ENCODE results near the gene PDZD4.

PDZD4 gene

GRCh38 chrX:153814591-153815315 is 15.6 kb downstream of the PDZD4 start:
- DNase-seq (ENCODE audit: low read depth in 2 of 2, low spot score in 1 of 2), result no peak

- no peak for DNase-seq (ENCODE audit: low read depth in 2 of 2, low spot score in 1 of 2)
Measured at GRCh38 chrX:153813161-153813560, 17.2 kb downstream of the PDZD4 start.

GRCh38 chrX:153812220-153812619 is 18.1 kb downstream of the PDZD4 start:
- no peak for DNase-seq (ENCODE audit: low read depth in 2 of 2, low spot score in 1 of 2)

DNA sequence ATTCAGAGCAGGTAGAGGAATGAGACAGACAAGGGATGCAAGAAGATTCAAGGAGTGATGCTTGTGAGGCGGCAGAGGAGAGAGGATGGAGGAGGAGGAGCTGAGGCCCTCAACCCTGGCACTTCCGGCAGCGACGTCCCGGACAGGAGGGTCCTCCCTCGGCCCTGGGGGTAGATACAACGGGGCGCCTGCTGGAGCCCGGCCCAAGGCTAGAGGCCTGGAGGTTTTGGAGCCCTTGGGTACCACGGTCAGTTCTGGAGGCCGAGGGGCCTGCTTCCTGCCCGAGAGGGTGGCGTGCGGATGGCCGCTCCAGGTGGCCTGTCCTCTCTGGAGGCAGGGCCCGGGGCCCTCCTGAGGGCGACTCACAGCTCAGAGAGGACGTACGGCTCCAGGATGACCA is 22.4 kb downstream of the PDZD4 start:
- DNase-seq (ENCODE audit: low read depth in 2 of 2, low spot score in 1 of 2), result no peak

- no peak for DNase-seq (ENCODE audit: low read depth in 2 of 2, low spot score in 1 of 2)
Measured at GRCh38 chrX:153806999-153807575, 23.3 kb downstream of the PDZD4 start.

GRCh38 chrX:153805436-153805835 is 24.9 kb downstream of the PDZD4 start:
- DNase-seq (ENCODE audit: low read depth in 2 of 2, low spot score in 1 of 2), result no peak

DNA sequence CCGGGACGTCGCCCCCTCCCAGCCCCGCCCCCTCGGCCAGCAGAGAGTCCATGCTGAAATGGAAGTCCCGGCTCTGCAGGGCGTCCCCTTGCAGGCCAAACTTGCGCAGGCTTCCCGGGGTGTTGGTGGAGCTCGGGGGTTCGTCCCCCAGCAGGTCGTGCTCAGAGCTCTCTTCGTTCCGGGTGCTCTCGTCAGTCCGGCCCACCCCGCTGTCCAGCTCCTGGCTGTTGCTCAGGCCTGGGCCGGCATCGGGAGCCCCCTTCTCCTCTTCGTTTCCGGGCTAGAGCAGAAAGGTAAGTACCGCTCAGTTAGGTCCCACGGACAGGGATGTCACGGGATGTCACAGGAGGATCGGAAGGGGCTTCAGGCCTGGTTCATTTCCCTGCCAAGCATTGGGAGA is 25.7 kb downstream of the PDZD4 start:
- DNase-seq (ENCODE audit: low read depth in 2 of 2, low spot score in 1 of 2), result no peak

DNA sequence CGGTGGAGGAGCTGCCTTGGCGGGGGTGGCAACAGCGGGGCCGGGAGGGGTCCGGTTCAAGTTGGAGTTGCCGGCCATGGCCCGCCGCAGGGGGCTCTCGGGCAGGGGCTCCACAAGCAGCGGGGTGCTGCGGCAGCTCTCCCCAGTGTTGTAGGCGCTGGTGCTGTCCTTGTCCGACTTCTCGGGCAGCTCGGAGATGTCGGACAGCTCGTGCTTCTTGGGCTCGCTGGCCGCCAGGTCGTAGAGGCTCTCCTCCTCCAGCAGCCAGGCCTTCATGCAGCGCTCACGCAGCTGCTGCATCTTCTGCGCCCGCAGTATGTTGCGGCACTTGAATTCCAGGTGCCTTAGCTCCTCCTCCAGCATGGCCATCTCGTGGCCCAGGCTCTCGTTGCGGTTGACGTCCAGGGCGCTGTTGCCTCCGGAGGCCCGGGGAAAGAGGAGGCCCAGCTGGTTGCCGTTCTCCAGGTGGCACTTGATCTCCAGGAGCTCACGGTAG is 26.2 kb downstream of the PDZD4 start:
- no peak for DNase-seq (ENCODE audit: low read depth in 2 of 2, low spot score in 1 of 2)

DNA sequence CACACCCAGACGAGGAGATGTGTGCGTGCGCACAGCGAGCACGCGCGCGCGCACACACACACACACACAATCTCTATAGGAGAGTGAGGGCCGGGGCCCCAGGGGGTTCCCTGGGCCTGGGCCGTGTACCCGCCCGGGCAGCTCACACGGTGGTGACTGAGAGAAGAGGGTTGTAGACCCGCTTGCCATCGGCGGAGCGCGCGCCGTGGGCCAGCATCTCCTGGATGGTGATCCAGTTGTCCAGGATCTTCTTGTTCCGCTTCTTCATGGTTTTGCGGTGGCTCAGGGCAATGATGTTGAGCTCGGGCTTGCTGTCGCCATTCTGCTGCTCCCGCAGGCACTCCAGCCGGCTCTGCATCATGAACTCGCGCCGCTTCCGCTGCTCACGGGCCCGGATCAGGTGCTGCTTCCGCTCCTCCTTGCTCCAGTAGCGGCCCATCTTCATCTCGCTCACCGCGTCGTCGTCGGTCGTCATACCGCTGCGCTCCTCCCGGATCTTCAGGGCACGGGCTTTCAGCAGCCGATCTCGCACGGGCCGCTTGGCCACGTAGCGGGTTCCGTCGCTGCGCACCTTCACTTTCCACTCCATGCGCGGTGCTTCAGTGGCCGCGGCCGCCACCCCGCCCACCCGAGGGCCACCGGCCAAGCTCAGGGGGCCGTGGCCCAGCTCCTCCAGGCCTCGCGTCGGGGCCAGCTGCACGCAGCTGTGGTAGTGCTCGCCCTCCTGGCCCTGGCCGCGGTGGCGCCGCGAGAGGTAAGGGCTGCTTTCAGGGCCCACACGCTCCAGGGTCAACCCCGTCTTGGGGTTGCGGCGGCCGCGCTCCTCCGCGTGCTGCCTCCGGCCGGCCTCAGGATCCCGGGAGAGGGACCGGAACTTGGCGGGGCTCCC is 26.9 kb downstream of the PDZD4 start:
- DNase-seq (ENCODE audit: low read depth in 2 of 2, low spot score in 1 of 2), result no peak

- DNase-seq (ENCODE audit: low read depth in 2 of 2, low spot score in 1 of 2), result no peak
Measured at GRCh38 chrX:153802513-153803045, 27.8 kb downstream of the PDZD4 start.

- no peak for DNase-seq (ENCODE audit: low read depth in 2 of 2, low spot score in 1 of 2)
Measured at GRCh38 chrX:153801669-153802068, 28.7 kb downstream of the PDZD4 start.

DNA sequence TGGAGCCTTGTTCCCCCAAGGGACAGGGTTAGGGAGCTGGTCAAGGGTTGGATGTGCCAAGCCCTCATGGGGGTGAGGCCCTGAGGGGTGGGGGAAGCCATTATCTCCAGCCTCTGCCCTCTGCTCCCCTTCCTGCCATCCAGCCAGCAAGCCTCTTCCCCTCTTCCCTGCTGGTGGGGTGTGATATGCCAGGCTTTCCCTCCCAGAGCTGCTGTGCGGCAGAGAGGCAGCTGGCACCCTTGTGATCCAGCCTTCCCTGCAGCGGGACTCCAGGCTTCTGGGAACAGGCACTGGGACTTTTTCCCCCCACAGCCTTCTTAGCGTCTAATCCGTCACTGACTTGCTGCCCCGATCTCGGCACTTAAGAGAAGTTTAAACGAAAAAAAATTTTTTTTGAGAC is 29.6 kb downstream of the PDZD4 start:
- DNase-seq (ENCODE audit: low read depth in 2 of 2, low spot score in 1 of 2), result no peak

DNA sequence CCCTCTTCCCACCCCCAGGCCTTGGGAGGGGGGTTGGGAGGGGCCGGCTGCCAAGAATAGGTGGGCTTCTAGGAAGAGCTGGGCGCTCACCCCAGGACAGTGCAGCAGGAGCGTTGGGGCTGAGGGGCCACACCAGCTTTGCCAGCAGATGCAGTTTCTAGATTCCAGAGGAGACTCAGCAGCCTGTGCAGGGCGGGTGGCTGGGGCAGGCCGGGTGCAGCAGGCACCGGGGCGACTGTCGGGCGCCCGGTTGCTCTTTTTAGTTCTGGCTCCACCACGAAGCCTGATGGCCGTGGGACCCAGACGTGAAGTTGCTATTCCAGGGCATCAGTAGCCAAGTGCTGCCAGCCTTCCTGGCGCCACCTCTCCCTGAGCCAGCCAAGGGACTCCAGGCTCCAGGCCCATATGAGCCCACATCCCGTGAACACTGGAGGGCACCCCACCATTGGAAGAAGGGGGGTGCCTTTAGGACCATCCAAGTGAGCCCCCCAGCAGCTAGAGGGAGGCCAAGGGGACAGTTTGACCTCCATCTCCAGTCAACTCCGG is 30.1 kb downstream of the PDZD4 start:
- no peak for DNase-seq (ENCODE audit: low read depth in 2 of 2, low spot score in 1 of 2)

DNA sequence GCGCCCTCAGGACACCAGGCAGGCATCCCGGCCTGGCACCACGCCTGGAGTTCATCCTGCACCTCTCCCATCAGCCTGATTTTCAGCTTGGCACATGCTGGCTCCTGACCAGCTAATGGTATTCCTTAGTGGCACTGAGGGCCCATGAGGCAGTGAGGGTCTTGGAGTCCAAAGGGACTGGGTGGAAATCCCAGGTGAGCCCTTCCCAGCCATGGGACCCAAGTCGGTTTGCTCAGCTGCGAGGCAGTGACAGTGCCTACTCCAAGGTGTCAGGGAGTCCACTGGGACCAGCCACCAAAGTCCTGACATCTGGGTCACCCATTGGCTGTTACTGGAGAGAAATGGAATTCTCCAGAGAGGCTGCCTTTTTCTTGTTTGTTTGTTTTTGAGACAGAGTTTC is 31.0 kb downstream of the PDZD4 start:
- no peak for DNase-seq (ENCODE audit: low read depth in 2 of 2, low spot score in 1 of 2)

DNA sequence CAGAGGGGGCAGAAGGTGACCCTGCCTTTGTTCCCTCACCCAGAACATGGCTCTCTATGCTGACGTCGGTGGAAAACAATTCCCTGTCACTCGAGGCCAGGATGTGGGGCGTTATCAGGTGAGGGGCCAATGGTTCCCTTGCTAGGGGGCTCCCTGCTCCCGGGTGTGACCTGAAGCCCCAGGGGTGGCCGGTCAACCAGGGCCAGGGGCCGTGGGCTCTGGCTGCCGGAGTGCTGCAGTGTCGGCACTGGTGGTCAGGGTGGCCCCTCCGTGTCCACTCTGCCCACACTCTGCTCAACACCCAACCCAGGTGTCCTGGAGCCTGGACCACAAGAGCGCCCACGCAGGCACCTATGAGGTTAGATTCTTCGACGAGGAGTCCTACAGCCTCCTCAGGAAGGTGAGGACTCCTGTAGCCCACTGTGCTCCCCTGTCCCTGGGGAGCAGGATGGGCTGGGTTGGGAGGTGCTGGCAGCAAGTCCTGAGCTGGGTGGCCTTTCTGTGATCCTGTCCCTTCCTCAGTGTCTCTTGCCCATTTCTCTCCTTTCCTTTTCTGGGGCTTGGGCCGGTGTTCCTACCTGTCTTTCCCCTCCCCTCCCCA is 32.8 kb downstream of the PDZD4 start:
- no peak for DNase-seq (ENCODE audit: low read depth in 2 of 2, low spot score in 1 of 2)

- DNase-seq (ENCODE audit: low read depth in 2 of 2, low spot score in 1 of 2), result no peak
Measured at GRCh38 chrX:153794897-153795816, 35.2 kb downstream of the PDZD4 start.

- DNase-seq (ENCODE audit: low read depth in 2 of 2, low spot score in 1 of 2), result peak; percentile 73 to 83
Measured at GRCh38 chrX:153794018-153794896, 36.1 kb downstream of the PDZD4 start, which contains the start of the genes IDH3G and SSR4. IDH3G (minus strand) TSS chrX:153794375; CDS start chrX:153794326, 49 bp downstream. SSR4 (plus strand) TSS chrX:153794668; CDS start chrX:153794688, 20 bp downstream.

DNA sequence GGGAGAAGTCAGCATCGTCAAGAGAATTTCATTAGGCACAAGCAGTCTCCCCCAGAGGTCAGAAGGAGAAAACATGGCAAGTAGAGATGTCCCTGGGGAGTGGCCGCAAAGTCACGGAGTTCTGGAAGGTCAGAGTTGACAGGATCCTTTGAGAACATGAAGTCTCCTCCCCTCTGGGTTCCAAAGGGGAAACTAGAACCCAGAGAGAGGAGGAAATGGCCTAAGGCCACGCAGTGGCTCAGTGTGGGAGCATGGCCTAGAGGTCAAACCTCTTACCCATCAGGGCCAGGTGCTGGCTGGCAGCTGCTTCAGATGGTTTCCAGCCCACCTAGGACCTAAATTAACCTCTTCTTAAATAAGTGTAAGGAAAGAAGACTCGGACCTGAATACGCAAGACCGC is 37.1 kb downstream of the PDZD4 start:
- no peak for DNase-seq (ENCODE audit: low read depth in 2 of 2, low spot score in 1 of 2)

DNA sequence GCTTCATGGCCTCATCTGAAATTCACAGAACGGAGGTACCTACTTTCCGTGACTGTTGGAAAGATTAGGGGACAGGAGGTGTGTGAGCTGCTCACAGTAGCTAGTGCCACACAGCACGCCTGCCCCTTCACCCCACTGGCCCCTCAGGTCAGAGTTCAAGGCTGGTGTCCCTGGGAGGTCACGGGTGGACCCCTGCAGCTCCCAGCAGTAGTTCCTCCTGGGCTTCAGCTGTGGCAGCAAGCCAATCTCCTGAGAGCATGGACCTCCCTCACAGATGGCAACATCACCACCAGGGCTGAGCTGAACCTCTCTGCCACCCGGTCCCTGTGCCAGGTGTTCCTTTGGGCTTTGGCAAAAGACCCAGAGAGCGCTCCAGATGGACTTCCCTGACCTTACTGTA is 38.0 kb downstream of the PDZD4 start:
- DNase-seq (ENCODE audit: low read depth in 2 of 2, low spot score in 1 of 2), result no peak
